ELF-1 (cell line): ENCODE data around the gene TRAF7.
"Not testable (repeated sequence)": the region's sequence is repeated elsewhere in the genome, so short reads cannot be mapped to it uniquely, and the experiment has no call there.

ENCODE experiments used
- DNase-seq: peaks from one replicate; pipeline ENCODE4 v3.0.0-alpha.2; 2016; ENCODE audit warnings: low read depth, low spot score

Gene TRAF7

DNA sequence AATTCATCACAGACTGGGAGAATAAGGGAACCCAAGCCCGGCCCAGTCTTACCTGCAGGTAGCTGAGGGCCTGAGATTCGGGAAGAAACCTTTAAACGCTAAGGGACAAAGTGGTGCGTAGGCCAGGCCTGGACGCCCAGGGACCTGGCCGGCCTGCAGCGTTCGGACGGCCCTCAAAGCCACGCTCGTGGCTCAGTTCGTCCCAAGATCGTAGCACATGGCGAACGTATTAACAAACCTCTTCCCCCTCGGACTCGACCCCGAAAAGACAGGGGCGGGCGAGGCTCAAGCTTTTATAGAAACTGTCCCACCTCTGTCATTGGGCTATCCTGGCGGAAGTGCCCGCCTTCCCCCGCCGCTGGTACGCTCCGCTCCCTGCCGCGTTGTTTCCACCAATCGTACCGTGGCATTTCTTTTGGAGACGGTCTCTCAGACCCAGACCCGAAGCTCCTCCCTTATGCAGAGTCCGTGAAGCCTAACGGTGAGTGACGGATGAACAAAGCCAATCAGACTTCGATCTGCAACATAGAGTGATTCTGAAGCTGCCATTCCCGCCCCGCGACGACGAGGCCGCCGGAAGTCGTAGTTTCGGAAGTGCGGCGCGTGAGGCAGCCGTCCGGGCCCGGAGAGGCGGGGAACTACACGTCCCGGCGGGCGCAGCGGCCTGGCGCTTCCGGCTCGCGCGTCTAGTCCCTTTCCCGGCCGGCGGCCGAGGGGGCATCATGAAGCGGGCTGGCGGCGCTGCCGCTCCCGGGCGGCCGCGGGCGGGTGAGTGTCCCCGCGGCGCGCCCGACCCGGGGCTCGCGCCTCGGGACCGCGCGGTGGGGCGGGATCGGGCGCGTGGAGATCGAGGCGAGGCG is at the start of gene TRAF7:
TRAF7 (plus strand) TSS at position 692 of the 860 bp plus-strand sequence. CDS start 8,139 bp downstream, outside the sequence.
- peak; percentile 100 for DNase-seq

DNA sequence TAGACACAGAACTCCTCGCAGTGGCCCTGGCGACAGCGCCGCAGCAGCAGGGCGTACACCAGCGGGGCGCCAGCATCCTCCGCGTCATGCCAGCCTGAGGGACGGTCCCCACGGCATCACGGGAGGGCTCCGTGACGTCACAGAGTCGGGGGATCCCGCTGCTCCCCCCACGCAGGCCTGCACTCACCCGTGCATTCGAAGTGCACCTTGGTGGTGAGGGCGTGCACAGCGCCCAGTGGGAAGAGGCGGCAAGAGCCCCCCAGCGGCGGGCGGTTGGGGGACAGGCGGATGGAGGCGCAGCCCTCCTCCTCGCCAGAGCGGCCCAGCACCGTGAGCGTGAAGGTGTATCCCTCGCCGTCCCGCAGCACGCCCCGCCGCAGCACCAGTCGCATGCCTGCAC is 49.4 kb upstream of the TRAF7 start:
- not testable (repeated sequence) for DNase-seq

DNA sequence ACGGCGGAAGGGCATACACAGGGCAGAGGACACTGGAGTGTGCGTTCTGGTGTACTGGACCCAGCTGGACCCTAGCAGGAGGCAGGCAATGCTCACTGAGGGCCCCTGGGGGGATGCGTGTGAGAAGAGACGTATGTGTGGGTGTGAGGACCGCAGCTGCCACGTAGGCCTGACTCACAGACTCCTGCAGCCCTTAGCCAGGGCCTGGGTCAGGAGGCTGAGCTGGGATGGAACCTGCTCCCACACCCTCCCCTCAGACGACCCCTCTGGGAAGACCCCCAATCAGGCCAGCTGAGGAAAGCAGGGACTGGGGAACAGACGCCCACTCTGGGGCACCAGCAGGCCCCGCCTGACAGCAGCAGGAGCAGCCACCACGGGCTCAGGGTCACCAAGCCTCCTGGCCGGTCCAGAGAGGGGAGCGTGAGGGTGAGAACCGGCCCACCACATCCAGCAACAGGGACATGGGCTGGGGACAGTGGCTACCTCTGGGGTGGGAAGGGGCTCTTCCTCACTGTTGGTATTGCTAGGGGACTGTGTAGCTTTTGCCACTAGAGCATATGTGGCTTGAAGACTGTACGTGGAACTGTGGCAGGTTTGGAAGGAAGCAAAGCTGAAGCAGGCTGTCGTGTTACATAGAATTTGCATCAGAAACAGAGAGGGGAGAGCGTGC is 48.3 kb upstream of the TRAF7 start:
- DNase-seq, result not testable (repeated sequence)

DNA sequence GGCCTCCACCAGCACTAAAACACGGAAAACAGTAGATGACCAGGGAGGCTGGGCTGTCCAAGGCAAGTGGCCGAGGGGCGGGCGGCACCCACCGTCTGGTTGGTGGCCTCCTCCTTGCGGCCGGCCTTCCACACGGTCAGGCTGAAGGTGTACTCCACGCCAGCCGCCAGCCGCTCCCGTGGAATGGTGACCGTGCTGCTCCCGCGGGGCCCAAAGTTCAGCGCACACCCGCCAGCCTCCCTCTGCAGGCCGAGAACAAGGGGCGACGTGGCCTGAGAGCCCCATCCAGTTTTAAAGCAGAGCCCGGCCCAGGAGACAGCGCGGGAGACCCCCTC is 47.8 kb upstream of the TRAF7 start:
- not testable (repeated sequence) for DNase-seq

DNA sequence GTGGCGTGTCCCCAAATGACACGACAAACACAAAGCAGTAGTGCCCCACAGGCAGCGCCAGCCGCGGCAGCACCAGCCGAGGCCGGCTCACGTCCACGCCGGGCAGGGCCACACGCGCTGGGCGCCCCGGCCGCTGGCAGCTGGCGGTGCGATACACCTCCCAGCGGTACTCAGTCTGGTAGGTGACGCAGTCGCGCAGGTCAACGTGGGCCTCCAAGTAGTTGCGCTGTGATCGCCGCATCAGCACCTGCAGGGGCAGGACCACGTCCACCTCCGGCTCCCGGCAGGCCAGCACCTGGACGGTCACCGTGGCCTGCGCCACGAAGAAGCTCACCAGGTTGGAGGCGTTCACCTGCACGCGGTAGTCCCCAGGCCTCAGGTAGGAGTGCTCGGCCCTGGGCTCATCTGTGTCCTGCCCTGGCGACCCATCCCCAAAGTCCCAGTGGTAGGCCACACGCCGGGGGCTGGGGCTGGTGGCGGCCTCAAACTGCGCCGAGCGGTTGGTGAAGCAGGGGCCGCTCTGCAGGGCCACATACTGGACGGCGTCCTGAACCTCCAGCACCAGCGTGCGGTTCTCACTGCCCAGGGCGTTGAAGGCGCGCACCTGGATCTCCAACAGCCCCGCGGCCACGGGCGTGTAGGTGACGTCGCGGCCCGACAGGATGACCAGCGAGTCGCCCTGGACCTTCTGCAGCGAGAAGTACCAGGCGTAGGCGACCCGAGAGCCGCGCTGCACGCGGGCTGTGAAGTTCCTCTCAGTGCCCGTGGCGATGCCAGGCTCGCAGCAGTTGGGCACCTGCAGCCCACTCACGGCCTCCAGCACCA is 46.9 kb upstream of the TRAF7 start:
- not testable (repeated sequence) for DNase-seq

DNA sequence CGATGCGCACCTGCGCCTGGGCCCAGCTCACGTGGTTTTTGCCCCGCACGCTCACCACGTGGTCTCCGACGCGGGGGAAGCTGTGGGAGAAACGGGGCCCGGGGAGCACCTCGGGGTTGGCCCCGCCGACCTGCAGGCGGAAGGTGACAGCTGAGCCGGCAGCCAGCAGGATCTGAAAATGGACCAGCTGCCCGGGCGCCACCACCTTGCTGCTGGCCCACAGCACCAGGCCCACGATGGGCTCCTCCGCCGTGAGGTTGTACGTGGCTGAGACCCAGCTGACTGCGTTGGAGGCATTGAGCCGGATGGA is 46.4 kb upstream of the TRAF7 start:
- not testable (repeated sequence) for DNase-seq

DNA sequence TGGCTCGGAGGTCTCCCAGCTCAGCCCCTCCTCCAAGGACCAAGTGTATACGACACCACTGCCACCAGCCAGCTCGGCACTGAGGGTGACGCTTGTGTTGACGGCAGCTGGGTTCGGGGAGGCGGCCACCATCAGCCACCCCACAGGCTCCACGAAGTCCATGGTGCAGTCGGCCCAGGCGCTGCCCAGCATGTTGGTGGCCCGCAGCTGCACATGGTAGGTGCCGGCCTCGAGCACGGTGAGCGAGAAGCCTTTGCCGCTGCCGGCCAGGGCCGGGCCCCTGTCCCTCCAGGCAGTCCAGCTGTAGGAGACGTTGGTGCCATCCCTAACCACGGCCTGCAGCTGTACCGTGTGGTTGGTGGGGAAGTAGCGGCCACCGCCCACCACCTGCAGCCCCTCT is 45.7 kb upstream of the TRAF7 start:
- not testable (repeated sequence) for DNase-seq

DNA sequence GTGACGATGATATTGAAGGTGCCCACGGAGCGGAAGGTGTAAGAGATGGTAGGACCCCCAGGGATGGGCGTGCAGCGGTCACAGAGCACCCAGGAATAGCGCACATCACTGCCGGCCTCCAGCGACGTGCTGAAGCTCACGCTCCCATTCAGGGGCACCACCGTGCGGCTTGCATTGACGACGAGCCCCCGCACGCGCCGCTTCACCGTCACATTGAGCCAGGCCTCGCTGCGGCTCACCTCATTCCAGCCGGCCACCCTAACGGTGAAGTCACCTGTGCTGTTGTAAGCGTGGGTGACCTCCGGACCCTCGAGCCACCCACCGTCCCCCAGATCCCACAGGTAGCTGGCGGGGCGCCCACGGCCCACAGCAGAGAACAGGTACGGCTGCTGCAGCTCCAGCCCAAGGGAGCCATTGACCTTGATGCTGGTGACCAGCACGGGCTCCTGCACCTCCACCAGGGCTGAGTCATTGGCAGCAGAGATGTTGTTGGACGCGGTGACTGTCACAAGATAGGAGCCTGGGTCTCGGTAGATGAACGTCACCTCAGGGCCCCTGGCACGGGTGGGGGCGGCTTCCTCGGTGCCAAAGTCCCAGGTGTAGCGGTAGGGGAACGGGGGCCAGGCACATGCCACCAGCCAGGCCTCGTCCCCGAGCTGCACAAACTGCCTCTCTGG is 45.1 kb upstream of the TRAF7 start:
- DNase-seq, result not testable (repeated sequence)

DNA sequence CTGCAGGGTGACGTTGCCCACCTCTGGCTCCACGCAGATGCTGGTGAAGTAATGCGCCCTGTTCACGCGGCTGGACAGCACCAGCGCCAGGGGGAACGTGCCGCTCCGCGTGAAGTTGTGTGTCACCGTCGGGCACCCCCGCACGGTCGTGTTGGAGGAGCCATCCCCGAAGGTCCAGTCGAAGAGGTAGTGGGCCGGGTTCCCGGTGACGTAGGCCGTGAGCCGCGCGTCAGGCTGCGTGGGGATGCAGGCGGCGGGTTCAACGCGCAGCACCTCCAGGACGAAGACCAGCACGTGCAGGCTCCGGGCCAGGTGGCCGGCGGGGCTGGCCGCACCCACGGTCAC is 44.6 kb upstream of the TRAF7 start:
- DNase-seq, result not testable (repeated sequence)

DNA sequence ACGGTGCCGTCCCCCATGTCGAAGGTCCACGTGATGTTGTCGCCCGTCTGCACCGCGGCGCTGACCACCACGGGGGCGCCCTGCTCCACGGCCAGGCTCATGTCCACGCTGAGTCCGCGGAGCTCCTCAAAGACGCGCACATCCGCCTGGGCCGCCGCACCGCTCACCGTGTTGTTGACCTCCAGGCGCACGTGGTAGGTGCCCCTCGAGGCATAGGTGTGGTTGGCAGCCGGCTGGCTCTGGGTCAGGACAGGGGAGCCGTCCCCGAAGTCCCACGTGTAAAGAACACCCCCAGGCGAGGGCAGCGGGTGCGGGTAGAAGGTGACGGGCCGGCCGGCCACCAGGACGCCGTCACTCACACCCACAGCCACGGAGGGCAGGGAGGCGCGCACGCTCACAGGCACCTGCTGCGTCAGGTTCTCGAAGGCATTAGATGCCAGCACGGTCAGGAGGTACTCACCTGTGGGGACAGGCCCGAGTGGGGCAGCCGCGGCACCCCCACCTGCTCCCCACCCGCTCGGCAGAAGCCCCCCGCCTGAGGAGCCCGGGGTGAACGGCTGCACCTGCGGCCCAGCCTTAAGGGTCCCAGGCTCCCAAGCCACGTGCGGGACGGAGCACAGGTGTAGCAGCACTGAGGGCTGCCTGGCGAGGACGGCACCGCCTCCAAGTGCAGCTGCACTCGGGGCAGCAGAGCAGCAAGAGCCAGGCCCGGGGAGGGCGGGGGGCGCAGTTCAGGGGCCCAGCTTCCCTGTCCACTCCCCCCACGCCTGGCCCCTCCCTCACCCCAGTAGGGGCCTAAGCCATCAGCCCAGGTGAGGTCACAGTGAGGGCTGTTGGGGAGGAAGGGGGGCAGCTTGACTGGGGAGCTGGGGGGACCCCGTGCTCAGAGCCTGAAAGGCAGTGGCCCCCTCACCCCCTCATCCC is 43.9 kb upstream of the TRAF7 start:
- DNase-seq, result not testable (repeated sequence)

DNA sequence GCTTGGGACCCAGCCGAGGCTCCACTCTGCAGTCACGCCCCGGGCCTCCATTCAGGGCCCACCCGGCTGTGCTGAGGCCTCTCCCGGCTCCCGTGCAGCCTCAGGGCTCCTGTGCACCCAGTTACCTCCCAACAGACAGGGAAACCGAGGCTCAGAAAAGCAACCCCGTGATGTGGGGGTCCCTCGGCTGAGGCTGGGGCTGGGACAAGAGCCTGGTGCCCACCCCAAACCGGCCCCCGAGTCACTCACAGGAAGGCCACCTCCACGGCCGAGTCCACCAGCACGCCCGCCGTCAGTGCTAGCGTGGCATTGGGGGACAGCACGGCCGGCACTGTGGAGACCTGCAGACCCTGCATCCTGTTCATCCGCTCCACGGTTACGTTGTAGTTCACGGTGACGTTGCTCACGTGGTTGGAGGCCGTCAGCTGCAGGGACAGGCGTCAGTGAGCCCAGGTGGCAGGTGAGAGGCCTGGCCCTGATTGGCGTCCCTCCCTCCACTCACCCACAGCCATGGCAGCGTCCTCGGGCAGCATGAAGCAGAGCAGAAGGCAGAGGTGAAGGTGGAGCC is 43.0 kb upstream of the TRAF7 start:
- DNase-seq, result not testable (repeated sequence)

DNA sequence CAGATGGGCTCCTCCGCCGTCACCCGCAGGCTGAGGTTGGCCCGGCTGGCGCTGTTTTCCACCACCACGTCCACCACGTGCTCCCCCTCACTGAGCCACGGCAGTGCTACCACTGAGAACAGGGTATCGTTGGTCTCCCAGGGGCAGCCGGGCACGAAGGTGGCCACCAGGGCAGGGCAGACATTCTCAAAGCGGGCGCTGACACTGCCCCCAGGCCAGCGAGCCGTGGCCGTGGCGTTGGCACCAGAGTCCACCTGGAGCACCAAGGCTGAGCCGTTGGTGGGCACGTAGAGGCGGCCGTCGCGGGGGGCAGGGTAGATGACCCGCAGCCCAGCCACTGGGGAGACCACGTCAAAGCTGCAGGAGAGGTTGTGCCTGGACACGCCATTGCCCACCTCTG is 41.4 kb upstream of the TRAF7 start:
- not testable (repeated sequence) for DNase-seq

DNA sequence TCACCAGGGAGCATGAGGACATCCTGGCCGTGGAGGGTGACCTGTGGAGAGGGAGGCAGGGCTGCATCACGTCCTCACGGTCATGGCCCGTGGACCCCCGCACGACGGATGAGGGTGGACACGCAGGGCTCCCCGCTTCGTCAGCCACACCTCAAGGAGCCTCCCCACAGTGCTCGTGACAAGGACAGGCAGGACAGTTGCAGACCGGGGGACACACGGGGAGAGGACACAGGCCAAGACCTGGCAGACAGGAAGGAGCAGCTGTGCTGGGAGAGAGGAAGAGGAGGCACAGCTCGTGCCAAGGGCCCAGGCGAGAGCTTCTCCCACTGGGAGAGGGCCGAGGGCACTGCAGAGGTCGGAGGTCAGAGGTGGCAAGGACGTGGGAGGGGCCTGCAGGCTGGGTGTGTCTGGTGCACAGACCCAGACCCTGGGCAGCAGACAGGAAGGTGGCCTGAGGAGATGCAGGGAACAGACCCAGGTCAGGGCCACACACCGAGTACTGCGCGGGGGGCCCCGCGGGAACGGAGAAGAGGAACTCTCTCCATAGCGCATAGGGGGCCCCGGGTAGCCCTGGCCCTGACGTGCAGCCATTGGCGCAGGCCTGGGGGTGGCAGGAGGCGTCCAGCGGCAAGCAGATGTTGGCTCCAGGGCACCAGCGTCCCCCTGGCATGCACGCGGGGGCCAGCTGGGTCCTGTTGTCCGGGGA is 40.5 kb upstream of the TRAF7 start:
- DNase-seq, result not testable (repeated sequence)

DNA sequence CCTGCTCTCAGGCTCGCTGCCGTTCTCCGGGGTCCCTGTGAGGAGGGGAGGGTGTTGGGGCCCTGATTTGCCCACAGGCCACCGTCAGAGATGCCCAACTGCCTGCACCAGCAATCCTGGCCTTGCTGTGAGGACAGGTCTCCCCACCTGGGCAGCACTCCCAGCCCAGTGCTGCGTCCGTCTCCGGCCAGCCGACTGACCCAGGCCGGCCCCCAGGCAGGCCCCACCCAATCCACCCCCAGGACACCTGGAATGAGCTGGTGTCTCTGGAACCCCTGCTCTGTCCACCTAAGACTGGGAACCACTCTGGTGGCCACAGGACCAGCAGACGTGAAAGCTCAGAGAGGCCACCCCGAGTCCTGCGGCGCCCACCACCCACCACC is 40.0 kb upstream of the TRAF7 start:
- no peak for DNase-seq

DNA sequence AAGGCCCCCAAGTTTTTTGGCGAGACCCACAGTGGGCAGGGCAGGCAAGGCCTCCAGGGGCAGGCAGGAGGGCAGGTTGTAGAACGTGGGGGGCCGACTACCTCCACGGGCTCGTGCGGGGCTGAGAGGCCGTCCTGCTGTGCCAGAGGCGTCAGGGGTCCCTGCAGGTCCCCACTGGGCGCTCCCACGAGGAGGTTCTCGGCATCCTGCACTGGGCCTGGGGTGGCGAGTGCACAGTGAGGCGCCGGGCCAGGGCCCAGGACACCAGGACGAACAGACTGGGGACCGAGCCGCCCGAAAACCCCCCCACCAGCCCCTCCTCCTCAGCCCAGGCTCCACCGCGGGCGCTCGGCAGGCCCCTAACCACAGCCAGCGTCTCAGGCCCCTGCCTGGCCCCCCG is 39.2 kb upstream of the TRAF7 start:
- not testable (repeated sequence) for DNase-seq

DNA sequence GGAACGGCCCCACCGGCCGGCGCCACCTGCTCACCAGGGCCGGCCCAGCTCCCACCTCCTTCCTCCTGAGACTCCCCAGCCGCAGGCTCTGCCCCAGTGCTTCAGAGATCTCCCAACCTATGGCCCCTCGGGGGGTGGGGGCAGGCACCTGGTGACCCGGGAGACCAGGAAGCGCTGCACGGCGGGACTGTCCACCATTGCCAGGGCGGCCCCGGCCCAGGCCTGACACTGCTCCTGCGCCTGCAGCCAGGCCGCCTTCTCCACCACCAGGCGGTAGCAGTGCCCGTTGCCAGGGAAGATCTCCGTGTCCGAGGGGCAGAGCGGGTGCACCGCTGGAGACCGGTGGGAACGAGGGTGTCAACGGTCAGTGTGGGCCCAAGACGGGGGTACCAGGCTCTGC is 38.2 kb upstream of the TRAF7 start:
- not testable (repeated sequence) for DNase-seq

DNA sequence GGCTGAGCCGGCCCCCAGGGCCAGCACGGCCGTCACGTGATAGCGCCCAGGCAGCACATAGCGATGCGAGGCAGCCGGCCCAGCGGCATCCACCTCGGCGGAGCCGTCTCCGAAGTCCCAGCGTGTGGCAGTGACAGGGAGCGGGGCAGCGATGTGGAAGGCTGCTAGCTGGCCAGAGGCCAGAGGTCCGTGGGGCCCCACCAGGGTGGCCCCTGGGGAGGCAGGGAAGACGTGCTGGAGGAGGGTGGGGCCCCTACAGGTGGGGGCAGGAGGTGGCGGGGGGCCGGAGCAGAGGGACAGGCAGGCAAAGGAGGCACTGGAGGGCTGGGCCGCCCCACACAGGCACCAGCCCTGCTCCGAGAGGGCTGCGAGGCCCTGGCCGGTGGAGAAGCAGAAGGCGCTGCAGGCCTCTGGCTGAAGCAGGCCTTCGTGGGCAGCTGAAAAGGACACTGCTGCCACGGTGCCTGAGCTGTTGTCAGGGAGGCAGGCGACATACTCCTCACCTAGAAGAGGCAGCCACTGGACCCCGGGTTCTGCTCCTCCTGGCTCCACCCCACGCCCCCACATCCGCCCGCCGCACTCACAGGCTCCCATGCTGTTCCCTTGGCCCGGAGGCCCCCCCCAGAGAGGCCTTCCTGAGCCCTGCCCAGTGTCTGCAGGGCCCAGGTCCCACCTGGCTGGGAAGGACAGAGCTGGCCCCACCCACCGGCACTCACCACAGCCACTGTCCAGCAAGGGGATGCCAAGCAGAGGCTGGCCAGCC is 37.4 kb upstream of the TRAF7 start:
- DNase-seq, result not testable (repeated sequence)

DNA sequence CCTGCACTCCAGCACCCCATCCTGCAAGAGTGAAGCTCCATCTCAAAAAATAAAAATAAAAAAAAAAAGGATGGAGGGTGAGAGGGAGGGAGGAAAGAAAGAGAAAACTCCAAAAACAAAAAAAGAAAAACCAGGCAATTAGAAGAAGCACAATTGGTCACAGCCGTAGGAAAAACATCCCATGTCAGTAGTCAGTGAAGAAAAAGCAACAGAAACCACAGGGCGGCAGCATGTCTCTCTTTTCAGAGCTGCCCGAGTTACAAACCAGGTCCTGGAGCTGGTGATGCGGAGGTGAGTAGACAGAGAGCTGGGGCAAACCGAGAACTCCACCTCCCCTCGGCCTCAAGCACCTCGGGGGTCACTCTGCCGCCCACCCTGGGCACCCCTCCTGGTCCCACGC is 34.3 kb upstream of the TRAF7 start:
- peak; percentile 47 for DNase-seq

DNA sequence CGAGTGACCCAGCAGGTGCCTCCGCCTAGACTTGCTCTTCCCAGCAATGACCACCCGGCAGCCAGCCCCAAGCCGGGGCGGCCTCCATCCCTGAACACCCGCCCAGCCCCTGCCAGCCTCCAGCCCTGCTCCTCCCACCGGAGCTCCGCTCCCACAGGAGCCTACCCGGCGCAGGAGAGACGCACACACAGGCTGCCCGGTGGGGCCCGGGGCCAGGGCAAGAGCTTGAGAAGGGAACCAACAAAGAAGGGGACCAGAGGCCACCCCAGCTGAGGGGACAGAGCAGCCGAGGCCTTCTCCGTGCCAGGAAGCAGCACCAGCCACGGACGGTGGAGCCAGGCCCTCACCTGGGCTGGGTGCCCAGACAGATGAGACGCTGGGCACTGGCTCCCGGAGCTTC is 33.7 kb upstream of the TRAF7 start:
- DNase-seq, result no peak
